ENCODE measurements around the gene ASRGL1. TPM values are rescaled to one million over a fixed set of nuclear protein-coding genes. Genes with fewer than 3 reads are reported as not detected.

Gene ASRGL1
- total and polyA plus RNA-seq, 2 donors (not counting 1 experiment from before 2014, with no cell fraction given): 0.49 to 1.3 TPM

DNA sequence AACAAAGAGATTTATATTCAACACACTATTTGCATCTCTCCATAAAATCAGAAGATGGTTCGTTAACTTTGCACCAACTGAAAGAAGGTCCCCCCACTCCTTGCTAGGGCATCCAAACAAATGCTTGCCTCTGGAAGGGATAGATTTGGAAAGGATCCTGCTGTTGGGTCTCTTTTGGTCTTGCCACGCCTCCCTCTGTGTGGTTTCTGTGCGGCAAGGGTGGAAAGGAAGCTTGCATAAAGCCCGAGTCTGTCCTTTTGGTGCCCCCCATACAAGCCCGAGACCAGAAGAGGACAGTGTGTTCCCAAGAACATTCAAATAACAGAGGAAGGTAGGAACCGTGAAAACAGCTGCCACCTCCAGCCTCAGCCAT lies 96.6 kb downstream of the ASRGL1 start:
- H3K27me3 Mint-ChIP-seq: peaks cover 3% of the 10 kb centered on the region
- ChIA-PET POLR2A (no interaction called here), CTCF (interaction anchor here (0.6 to 2.4 kb wide), 4 partner anchors 9 to 127 kb away, joined by 3 to 14 read pairs (median 4); no protein-coding TSS in a partner anchor)
- peak overlapping the region; percentile 53 for H3K4me3 Mint-ChIP-seq
- no peaks in the 10 kb centered on the region for H4K20me1 ChIP-seq (ENCODE audit: control insufficient read depth, insufficient read depth, low read length, poor library complexity, severe bottlenecking)
- 17% methylated on average over 5 of the region's 6 CpGs for WGBS (ENCODE audit: insufficient coverage)
- no peaks in the 10 kb centered on the region for H3K9me3 ChIP-seq (ENCODE audit: control extremely low read depth in 1 of 3, control insufficient read depth in 2 of 3, insufficient read depth in 1 of 3, low read length in 2 of 3)
- intact Hi-C loops (cut with micrococcal nuclease): no loop called here
- no peaks in the 10 kb centered on the region for H3K79me2 ChIP-seq (ENCODE audit: control insufficient read depth, insufficient read depth, low read length)
- H3K27me3 ChIP-seq (replicated peaks in 1 of 4; ENCODE audit: control extremely low read depth in 1 of 4, control insufficient read depth in 3 of 4, insufficient read depth in 4 of 4, low read length in 3 of 4): no peaks in the 10 kb centered on the region
- ATAC-seq (ENCODE audit: low read depth) (no peak), DNase-seq (no peak)
- H3K27ac Mint-ChIP-seq: peak overlapping the region; percentile 54
- TF ChIP-seq, protein P1, sequence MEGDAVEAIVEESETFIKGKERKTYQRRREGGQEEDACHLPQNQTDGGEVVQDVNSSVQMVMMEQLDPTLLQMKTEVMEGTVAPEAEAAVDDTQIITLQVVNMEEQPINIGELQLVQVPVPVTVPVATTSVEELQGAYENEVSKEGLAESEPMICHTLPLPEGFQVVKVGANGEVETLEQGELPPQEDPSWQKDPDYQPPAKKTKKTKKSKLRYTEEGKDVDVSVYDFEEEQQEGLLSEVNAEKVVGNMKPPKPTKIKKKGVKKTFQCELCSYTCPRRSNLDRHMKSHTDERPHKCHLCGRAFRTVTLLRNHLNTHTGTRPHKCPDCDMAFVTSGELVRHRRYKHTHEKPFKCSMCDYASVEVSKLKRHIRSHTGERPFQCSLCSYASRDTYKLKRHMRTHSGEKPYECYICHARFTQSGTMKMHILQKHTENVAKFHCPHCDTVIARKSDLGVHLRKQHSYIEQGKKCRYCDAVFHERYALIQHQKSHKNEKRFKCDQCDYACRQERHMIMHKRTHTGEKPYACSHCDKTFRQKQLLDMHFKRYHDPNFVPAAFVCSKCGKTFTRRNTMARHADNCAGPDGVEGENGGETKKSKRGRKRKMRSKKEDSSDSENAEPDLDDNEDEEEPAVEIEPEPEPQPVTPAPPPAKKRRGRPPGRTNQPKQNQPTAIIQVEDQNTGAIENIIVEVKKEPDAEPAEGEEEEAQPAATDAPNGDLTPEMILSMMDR (IDR thresholded peaks at IDR 0.05): no peak
- TF ChIP-seq EZH2 (IDR thresholded peaks at IDR 0.05; ENCODE audit: borderline replicate concordance, insufficient read depth, low read depth, low read length, poor library complexity, severe bottlenecking): no peak
- H3K4me3 ChIP-seq (ENCODE audit: control extremely low read depth in 1 of 5, extremely low read depth in 1 of 5, insufficient read depth in 1 of 5, low read depth in 2 of 5, low read length in 4 of 5): no peak overlapping the region
- no peaks in the 10 kb centered on the region for H3K9me3 Mint-ChIP-seq (ENCODE audit: insufficient read depth)
- H3K9ac ChIP-seq (ENCODE audit: low read length): no peak overlapping the region
- peaks cover 37% of the 10 kb centered on the region for H3K4me1 Mint-ChIP-seq
- peaks cover 21 to 37% of the 10 kb centered on the region in 2 donors for H3K4me1 ChIP-seq (ENCODE audit: control insufficient read depth in 2 of 2, insufficient read depth in 2 of 2, low read length in 2 of 2)
- peak overlapping the region; percentile 50 for H2AFZ ChIP-seq (ENCODE audit: insufficient read depth, low read depth, low read length, poor library complexity, severe bottlenecking)
- no peaks in the 10 kb centered on the region for H3K36me3 ChIP-seq (replicated peaks in 1 of 2; ENCODE audit: control extremely low read depth in 1 of 2, control insufficient read depth in 1 of 2, extremely low read depth in 1 of 2, insufficient read depth in 2 of 2, low read length in 1 of 2)
- peak overlapping the region; percentile 21 for H3K4me2 ChIP-seq (replicated peaks; ENCODE audit: low read depth, low read length, poor library complexity, severe bottlenecking)
- no peak overlapping the region for H3K27ac ChIP-seq (ENCODE audit: low read length in 2 of 2)

DNA sequence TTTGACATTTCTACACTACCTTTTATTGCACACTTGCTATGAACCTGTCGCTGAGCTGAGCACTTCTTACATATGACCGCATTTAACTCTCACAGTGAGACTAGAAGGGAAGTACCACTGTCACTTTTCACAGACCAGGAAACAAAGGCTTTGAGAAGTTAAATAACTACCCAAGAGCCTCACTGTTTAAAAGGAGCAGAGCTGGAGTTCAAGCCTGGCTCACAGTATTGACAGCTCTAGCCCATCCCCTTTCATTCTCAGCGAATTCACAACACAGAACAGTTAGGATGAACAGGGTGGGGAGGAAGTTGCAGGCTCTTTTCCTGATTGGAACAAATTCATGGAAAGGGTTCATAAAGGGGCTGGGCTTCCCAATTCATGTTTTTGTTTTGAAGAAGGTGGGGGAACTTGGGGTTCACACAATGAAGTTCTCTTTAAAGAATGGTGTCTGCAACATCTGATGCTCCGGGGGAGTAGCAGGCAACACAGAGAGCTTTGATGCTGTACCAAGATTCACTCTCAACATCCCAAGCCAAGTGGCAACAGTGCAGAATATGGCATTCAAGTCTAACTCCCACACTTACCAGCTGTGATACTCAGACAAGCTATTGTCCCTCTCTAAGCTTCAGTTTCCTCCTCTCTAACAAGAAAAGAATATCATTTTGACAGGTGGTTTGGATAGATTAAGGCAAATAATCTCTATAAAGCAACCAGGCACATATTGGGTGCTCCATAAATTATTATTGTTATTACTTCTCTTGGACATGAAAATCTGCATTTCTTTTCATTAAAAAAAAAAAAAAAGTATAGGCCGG lies 98.8 kb downstream of the ASRGL1 start:
- H3K4me3 Mint-ChIP-seq: peak overlapping the region; percentile 5
- no peak overlapping the region for H3K4me3 ChIP-seq (ENCODE audit: control extremely low read depth in 1 of 5, extremely low read depth in 1 of 5, insufficient read depth in 1 of 5, low read depth in 2 of 5, low read length in 4 of 5)
- POLR2A ChIA-PET: no interaction called here
- H3K4me1 ChIP-seq (ENCODE audit: control insufficient read depth in 2 of 2, insufficient read depth in 2 of 2, low read length in 2 of 2): peaks cover 21 to 37% of the 10 kb centered on the region in 2 donors
- H3K9me3 Mint-ChIP-seq (ENCODE audit: insufficient read depth): no peaks in the 10 kb centered on the region
- TF ChIP-seq, protein P1 (IDR thresholded peaks at IDR 0.05): no peak
- no peak for TF ChIP-seq EZH2 (IDR thresholded peaks at IDR 0.05; ENCODE audit: borderline replicate concordance, insufficient read depth, low read depth, low read length, poor library complexity, severe bottlenecking)
- no peaks in the 10 kb centered on the region for H3K27me3 Mint-ChIP-seq
- H3K36me3 ChIP-seq (replicated peaks in 1 of 2; ENCODE audit: control extremely low read depth in 1 of 2, control insufficient read depth in 1 of 2, extremely low read depth in 1 of 2, insufficient read depth in 2 of 2, low read length in 1 of 2): no peaks in the 10 kb centered on the region
- DNase-seq (peak; percentile 29), ATAC-seq (ENCODE audit: low read depth) (peak; percentile 49)
- H3K9ac ChIP-seq (ENCODE audit: low read length): no peak overlapping the region
- intact Hi-C loops (cut with micrococcal nuclease): no loop called here
- CTCF ChIA-PET: interaction anchor here (1.0 to 3.6 kb wide), 6 partner anchors 10 to 124 kb away, joined by 3 to 29 read pairs (median 4); no protein-coding TSS in a partner anchor
- no peaks in the 10 kb centered on the region for H3K79me2 ChIP-seq (ENCODE audit: control insufficient read depth, insufficient read depth, low read length)
- WGBS (ENCODE audit: insufficient coverage): 22% methylated on average over 3 of the region's 5 CpGs
- peak overlapping the region in 1 of 2 donors; percentile 8 for H3K27ac ChIP-seq (ENCODE audit: low read length in 2 of 2)
- H3K4me2 ChIP-seq (replicated peaks; ENCODE audit: low read depth, low read length, poor library complexity, severe bottlenecking): peak overlapping the region; percentile 31
- peak overlapping the region; percentile 53 for H3K27ac Mint-ChIP-seq
- H4K20me1 ChIP-seq (ENCODE audit: control insufficient read depth, insufficient read depth, low read length, poor library complexity, severe bottlenecking): no peaks in the 10 kb centered on the region
- H3K27me3 ChIP-seq (replicated peaks in 1 of 4; ENCODE audit: control extremely low read depth in 1 of 4, control insufficient read depth in 3 of 4, insufficient read depth in 4 of 4, low read length in 3 of 4): no peaks in the 10 kb centered on the region
- H3K4me1 Mint-ChIP-seq: peaks cover 39% of the 10 kb centered on the region
- no peaks in the 10 kb centered on the region for H3K9me3 ChIP-seq (ENCODE audit: control extremely low read depth in 1 of 3, control insufficient read depth in 2 of 3, insufficient read depth in 1 of 3, low read length in 2 of 3)
- H2AFZ ChIP-seq (ENCODE audit: insufficient read depth, low read depth, low read length, poor library complexity, severe bottlenecking): peak overlapping the region; percentile 36
